Mesendoderm (in vitro differentiated cells): ENCODE measurements around the gene MARK4.

Source experiments
- DNase-seq: peaks from one replicate; pipeline ENCODE4 v3.0.0; 2013
- H2AK5ac ChIP-seq: 2 replicates; pipeline ENCODE4 v1.6.1; 2013; ENCODE audit warnings: low read length, inconsistent platforms
- H2BK120ac ChIP-seq: 2 replicates; pipeline ENCODE4 v1.6.1; 2013; ENCODE audit warnings: low read depth, mild to moderate bottlenecking, low read length, moderate library complexity, mixed read lengths
- H2BK15ac ChIP-seq: replicated peaks from 2 replicates; pipeline ENCODE4 v1.6.1; 2013; ENCODE audit warnings: low read depth, mild to moderate bottlenecking, moderate library complexity
- H2BK5ac ChIP-seq: 2 replicates; pipeline ENCODE4 v1.6.1; 2013; ENCODE audit warnings: low read length, inconsistent platforms
- H3K18ac ChIP-seq: 2 replicates; pipeline ENCODE4 v1.6.1; 2013; ENCODE audit warnings: mild to moderate bottlenecking, low read length, mixed read lengths
- H3K23ac ChIP-seq: one replicate; pipeline ENCODE4 v1.6.1; 2013; ENCODE audit warnings: low read length
- H3K27ac ChIP-seq: 2 replicates; pipeline ENCODE4 v1.5.1; 2013; ENCODE audit warnings: low read depth, mild to moderate bottlenecking, inconsistent platforms, low read length, moderate library complexity
- H3K27me3 ChIP-seq: 2 replicates; pipeline ENCODE4 v1.6.1; 2013; ENCODE audit warnings: low read length, control low read depth, mild to moderate bottlenecking, inconsistent platforms; ENCODE audit not compliant: insufficient read depth, poor library complexity
- H3K36me3 ChIP-seq: 2 replicates; pipeline ENCODE4 v1.6.1; 2013; ENCODE audit warnings: low read length, inconsistent platforms; ENCODE audit not compliant: control insufficient read depth, insufficient read depth
- H3K4ac ChIP-seq: one replicate; pipeline ENCODE4 v1.6.1; 2013; ENCODE audit warnings: low read depth, mild to moderate bottlenecking, low read length, moderate library complexity
- H3K4me1 ChIP-seq: 2 replicates; pipeline ENCODE4 v1.6.1; 2013; ENCODE audit warnings: low read depth, low read length, inconsistent platforms; ENCODE audit not compliant: control insufficient read depth
- H3K4me2 ChIP-seq: 2 replicates; pipeline ENCODE4 v1.6.1; 2013; ENCODE audit warnings: low read length
- H3K4me3 ChIP-seq: 2 replicates; pipeline ENCODE4 v1.5.1; 2013; ENCODE audit warnings: mild to moderate bottlenecking, low read length
- H3K56ac ChIP-seq: one replicate; pipeline ENCODE4 v1.6.1; 2013; ENCODE audit warnings: low read length
- H3K79me1 ChIP-seq: 2 replicates; pipeline ENCODE4 v1.6.1; 2013; ENCODE audit warnings: low read length, inconsistent platforms
- H3K79me2 ChIP-seq: 2 replicates; pipeline ENCODE4 v1.6.1; 2013; ENCODE audit warnings: mild to moderate bottlenecking, low read length; ENCODE audit not compliant: control insufficient read depth, insufficient read depth
- H3K9ac ChIP-seq: 2 replicates; pipeline ENCODE4 v1.6.1; 2013; ENCODE audit warnings: low read length, inconsistent platforms
- H4K5ac ChIP-seq: one replicate; pipeline ENCODE4 v1.6.1; 2013; ENCODE audit warnings: low read length
- H4K8ac ChIP-seq: one replicate; pipeline ENCODE4 v1.6.1; 2013; ENCODE audit warnings: low read depth, mild to moderate bottlenecking, control low read depth, low read length, moderate library complexity
- WGBS: extraction: QIAGEN DNeasy Blood & Tissue Kit; methylation state at CpG from one replicate; pipeline ENCODE4 v1.1.7; 2013; ENCODE audit warnings: low lambda C conversion rate, missing lambda C conversion rate; ENCODE audit not compliant: insufficient coverage; ENCODE audit errors: extremely low coverage; 5-methylcytosine and 5-hydroxymethylcytosine counted together

MARK4 gene

GRCh38 chr19:45321848-45322247 is 70.8 kb downstream of the MARK4 start:
- no CpG with 5 or more reads among the region's 7 CpGs for WGBS
- no peaks in the 10 kb centered on the region for H3K79me1 ChIP-seq

GRCh38 chr19:45322311-45322710 is 71.2 kb downstream of the MARK4 start:
- Histone ChIP-seq H3K56ac (no peak overlapping the region), H4K5ac (no peak overlapping the region), H2BK5ac (no peak overlapping the region), H3K4me1 (peaks cover 3% of the 10 kb centered on the region), H2BK120ac (no peak overlapping the region), H3K9ac (no peak overlapping the region), H3K79me2 (no peaks in the 10 kb centered on the region), H3K79me1 (no peaks in the 10 kb centered on the region), H3K23ac (no peak overlapping the region), H3K18ac (no peak overlapping the region), H2AK5ac (no peak overlapping the region), H3K36me3 (no peaks in the 10 kb centered on the region), H3K27me3 (no peaks in the 10 kb centered on the region), H3K27ac (no peak overlapping the region), H2BK15ac (no peak overlapping the region), H3K4ac (no peak overlapping the region), H3K4me3 (no peak overlapping the region), H4K8ac (no peak overlapping the region), H3K4me2 (no peak overlapping the region)
- peak; percentile 78 for DNase-seq
- no CpG with 5 or more reads among the region's 11 CpGs for WGBS

More at GRCh38 chr19:45321848-45322247, 70.8 kb downstream of the MARK4 start:
- H2AK5ac ChIP-seq = no peak overlapping the region
- H3K27me3 ChIP-seq = no peaks in the 10 kb centered on the region
- H3K9ac ChIP-seq = no peak overlapping the region
- H3K79me2 ChIP-seq = no peaks in the 10 kb centered on the region
- H3K4ac ChIP-seq = no peak overlapping the region
- no peak overlapping the region for H3K27ac ChIP-seq
- no peak overlapping the region for H2BK5ac ChIP-seq
- no peak overlapping the region for H3K56ac ChIP-seq
- no peak overlapping the region for H3K18ac ChIP-seq
- no peak overlapping the region for H3K4me2 ChIP-seq
- DNase-seq = no peak
- H2BK120ac ChIP-seq = no peak overlapping the region
- peaks cover 3% of the 10 kb centered on the region for H3K4me1 ChIP-seq
- H3K4me3 ChIP-seq = no peak overlapping the region
- no peak overlapping the region for H2BK15ac ChIP-seq
- no peak overlapping the region for H3K23ac ChIP-seq
- no peaks in the 10 kb centered on the region for H3K36me3 ChIP-seq
- no peak overlapping the region for H4K5ac ChIP-seq
- no peak overlapping the region for H4K8ac ChIP-seq

GRCh38 chr19:45322744-45323281 is 71.7 kb downstream of the MARK4 start, which contains the start of gene CKM:
Gene CKM, minus strand, starts transcription at chr19:45322875. Its CDS starts 3,162 bp downstream, at chr19:45319713.
- no peak within 1 kb of the TSS for H2BK15ac ChIP-seq
- H3K9ac ChIP-seq = peak within 1 kb of the TSS; percentile 59
- H3K23ac ChIP-seq = peak within 1 kb of the TSS; percentile 80
- H2AK5ac ChIP-seq = no peak within 1 kb of the TSS
- H3K79me1 ChIP-seq = no peaks in the 10 kb centered on the region
- no peak within 1 kb of the TSS for H3K4ac ChIP-seq
- WGBS = no CpG with 5 or more reads among the region's 15 CpGs
- no peak within 1 kb of the TSS for H3K4me3 ChIP-seq
- H2BK120ac ChIP-seq = no peak within 1 kb of the TSS
- no peak within 1 kb of the TSS for H3K18ac ChIP-seq
- H3K27me3 ChIP-seq = no peaks in the 10 kb centered on the region
- peak within 1 kb of the TSS; percentile 59 for H3K4me2 ChIP-seq
- no peak within 1 kb of the TSS for H4K8ac ChIP-seq
- H3K79me2 ChIP-seq = no peaks in the 10 kb centered on the region
- H3K56ac ChIP-seq = peak within 1 kb of the TSS; percentile 76
- no peak within 1 kb of the TSS for H3K27ac ChIP-seq
- no peak within 1 kb of the TSS for H2BK5ac ChIP-seq
- DNase-seq = no peak
- no peaks in the 10 kb centered on the region for H3K36me3 ChIP-seq
- H4K5ac ChIP-seq = no peak within 1 kb of the TSS
- peaks cover 3% of the 10 kb centered on the region for H3K4me1 ChIP-seq

- no peaks in the 10 kb centered on the region for H3K27me3 ChIP-seq
- no peak overlapping the region for H2BK120ac ChIP-seq
Measured at GRCh38 chr19:45323671-45324081, 72.6 kb downstream of the MARK4 start.

GRCh38 chr19:45324349-45324907 is 73.4 kb downstream of the MARK4 start:
- H2BK120ac ChIP-seq = no peak overlapping the region
- no peak for DNase-seq
- no peak overlapping the region for H3K18ac ChIP-seq
- no peaks in the 10 kb centered on the region for H3K79me1 ChIP-seq
- H2BK5ac ChIP-seq = no peak overlapping the region
- H3K4ac ChIP-seq = no peak overlapping the region
- H3K4me1 ChIP-seq = peaks cover 3% of the 10 kb centered on the region
- H3K4me2 ChIP-seq = no peak overlapping the region
- no peak overlapping the region for H2BK15ac ChIP-seq
- peak overlapping the region; percentile 76 for H3K56ac ChIP-seq
- H3K9ac ChIP-seq = no peak overlapping the region
- no peaks in the 10 kb centered on the region for H3K27me3 ChIP-seq
- no peaks in the 10 kb centered on the region for H3K79me2 ChIP-seq
- no peak overlapping the region for H4K5ac ChIP-seq
- no peak overlapping the region for H3K27ac ChIP-seq
- no peak overlapping the region for H4K8ac ChIP-seq
- H3K36me3 ChIP-seq = no peaks in the 10 kb centered on the region
- H3K23ac ChIP-seq = no peak overlapping the region
- WGBS = no CpG with 5 or more reads among the region's 11 CpGs
- H2AK5ac ChIP-seq = no peak overlapping the region
- no peak overlapping the region for H3K4me3 ChIP-seq

More at GRCh38 chr19:45323671-45324081, 72.6 kb downstream of the MARK4 start:
- DNase-seq = peak; percentile 57
- H3K18ac ChIP-seq = no peak overlapping the region
- no peak overlapping the region for H2AK5ac ChIP-seq
- no peak overlapping the region for H3K4me3 ChIP-seq
- no peaks in the 10 kb centered on the region for H3K36me3 ChIP-seq
- no peak overlapping the region for H2BK5ac ChIP-seq
- no peak overlapping the region for H3K4ac ChIP-seq
- WGBS = no CpG with 5 or more reads among the region's 30 CpGs
- no peaks in the 10 kb centered on the region for H3K79me2 ChIP-seq
- peak overlapping the region; percentile 59 for H3K4me2 ChIP-seq
- H3K9ac ChIP-seq = peak overlapping the region; percentile 59
- no peaks in the 10 kb centered on the region for H3K79me1 ChIP-seq
- H4K5ac ChIP-seq = no peak overlapping the region
- H2BK15ac ChIP-seq = no peak overlapping the region
- H3K23ac ChIP-seq = peak overlapping the region; percentile 80
- no peak overlapping the region for H3K27ac ChIP-seq
- peak overlapping the region; percentile 76 for H3K56ac ChIP-seq
- peaks cover 3% of the 10 kb centered on the region for H3K4me1 ChIP-seq
- H4K8ac ChIP-seq = no peak overlapping the region
